Ishikawa (cell line): ENCODE measurements around the gene PTCD1.

Experiments
- CEBPB ChIP-seq: IDR thresholded peaks from 2 replicates; pipeline ENCODE4 v1.6.1; 2012
- CREB1 ChIP-seq: IDR thresholded peaks from 2 replicates; pipeline ENCODE4 v1.6.1; 2012; ENCODE audit warnings: low read depth
- EGR1 ChIP-seq: IDR thresholded peaks from 2 replicates; pipeline ENCODE4 v1.6.1; 2012
- EP300 ChIP-seq: IDR thresholded peaks from 2 replicates; pipeline ENCODE4 v1.6.1; 2012; ENCODE audit warnings: borderline replicate concordance
- FOXM1 ChIP-seq: IDR thresholded peaks from 2 replicates; pipeline ENCODE4 v1.6.1; 2012; ENCODE audit warnings: low read depth, borderline replicate concordance
- NFIC ChIP-seq: IDR thresholded peaks from 2 replicates; pipeline ENCODE4 v1.6.1; 2012
- RAD21 ChIP-seq: IDR thresholded peaks from 2 replicates; pipeline ENCODE4 v1.6.1; 2012; ENCODE audit warnings: low read depth
- TAF1 ChIP-seq: IDR thresholded peaks from 2 replicates; pipeline ENCODE4 v1.6.1; 2012; ENCODE audit warnings: low read depth, mild to moderate bottlenecking
- TCF12 ChIP-seq: IDR thresholded peaks from 2 replicates; pipeline ENCODE4 v1.6.1; 2012; ENCODE audit warnings: low read depth
- TEAD4 ChIP-seq: IDR thresholded peaks from 2 replicates; pipeline ENCODE4 v1.6.1; 2012
- YY1 ChIP-seq: IDR thresholded peaks from 2 replicates; pipeline ENCODE4 v1.6.1; 2012; ENCODE audit warnings: low read depth
- ZBTB7A ChIP-seq: IDR thresholded peaks from 2 replicates; pipeline ENCODE4 v1.6.1; 2012; ENCODE audit warnings: low read depth
- TF ChIP-seq, protein P1 (sequence below): IDR thresholded peaks from 2 replicates; pipeline ENCODE4 v1.6.1; 2012
- TF ChIP-seq, protein P2 (sequence below): IDR thresholded peaks from 2 replicates; pipeline ENCODE4 v1.6.1; 2012
- TF ChIP-seq, protein P3 (sequence below): IDR thresholded peaks from 2 replicates; pipeline ENCODE4 v1.6.1; 2012; ENCODE audit warnings: low read depth, mild to moderate bottlenecking

The PTCD1 gene

DNA sequence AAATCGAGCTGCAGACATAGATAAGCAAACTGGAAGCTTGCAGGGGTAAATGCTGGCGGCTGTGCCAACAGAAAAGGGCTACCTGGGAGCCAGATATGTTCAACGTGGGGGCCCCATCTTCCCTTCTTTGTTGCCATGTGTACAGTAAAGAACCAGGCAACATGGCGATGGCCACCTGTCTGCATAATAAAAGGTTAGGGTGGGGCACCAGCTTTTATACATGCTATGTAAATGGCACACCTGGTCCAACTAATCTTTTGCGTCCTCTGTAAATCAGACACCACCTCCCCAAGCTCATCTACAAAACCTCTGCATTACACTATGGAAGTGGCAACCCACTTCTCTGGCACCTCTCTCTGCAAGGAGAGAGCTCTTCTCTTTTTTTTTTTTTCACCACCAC, 16.0 kb downstream of the PTCD1 start:
- TF ChIP-seq CEBPB (no peak), FOXM1 (no peak), YY1 (no peak), EP300 (no peak), CREB1 (no peak), NFIC (no peak), ZBTB7A (no peak), TAF1 (no peak), RAD21 (no peak), TEAD4 (no peak), TCF12 (no peak), EGR1 (no peak)
- TF ChIP-seq, protein P1, sequence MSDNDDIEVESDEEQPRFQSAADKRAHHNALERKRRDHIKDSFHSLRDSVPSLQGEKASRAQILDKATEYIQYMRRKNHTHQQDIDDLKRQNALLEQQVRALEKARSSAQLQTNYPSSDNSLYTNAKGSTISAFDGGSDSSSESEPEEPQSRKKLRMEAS, result no peak
- TF ChIP-seq, protein P2, sequence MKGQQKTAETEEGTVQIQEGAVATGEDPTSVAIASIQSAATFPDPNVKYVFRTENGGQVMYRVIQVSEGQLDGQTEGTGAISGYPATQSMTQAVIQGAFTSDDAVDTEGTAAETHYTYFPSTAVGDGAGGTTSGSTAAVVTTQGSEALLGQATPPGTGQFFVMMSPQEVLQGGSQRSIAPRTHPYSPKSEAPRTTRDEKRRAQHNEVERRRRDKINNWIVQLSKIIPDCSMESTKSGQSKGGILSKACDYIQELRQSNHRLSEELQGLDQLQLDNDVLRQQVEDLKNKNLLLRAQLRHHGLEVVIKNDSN, result no peak
- TF ChIP-seq, protein P3, sequence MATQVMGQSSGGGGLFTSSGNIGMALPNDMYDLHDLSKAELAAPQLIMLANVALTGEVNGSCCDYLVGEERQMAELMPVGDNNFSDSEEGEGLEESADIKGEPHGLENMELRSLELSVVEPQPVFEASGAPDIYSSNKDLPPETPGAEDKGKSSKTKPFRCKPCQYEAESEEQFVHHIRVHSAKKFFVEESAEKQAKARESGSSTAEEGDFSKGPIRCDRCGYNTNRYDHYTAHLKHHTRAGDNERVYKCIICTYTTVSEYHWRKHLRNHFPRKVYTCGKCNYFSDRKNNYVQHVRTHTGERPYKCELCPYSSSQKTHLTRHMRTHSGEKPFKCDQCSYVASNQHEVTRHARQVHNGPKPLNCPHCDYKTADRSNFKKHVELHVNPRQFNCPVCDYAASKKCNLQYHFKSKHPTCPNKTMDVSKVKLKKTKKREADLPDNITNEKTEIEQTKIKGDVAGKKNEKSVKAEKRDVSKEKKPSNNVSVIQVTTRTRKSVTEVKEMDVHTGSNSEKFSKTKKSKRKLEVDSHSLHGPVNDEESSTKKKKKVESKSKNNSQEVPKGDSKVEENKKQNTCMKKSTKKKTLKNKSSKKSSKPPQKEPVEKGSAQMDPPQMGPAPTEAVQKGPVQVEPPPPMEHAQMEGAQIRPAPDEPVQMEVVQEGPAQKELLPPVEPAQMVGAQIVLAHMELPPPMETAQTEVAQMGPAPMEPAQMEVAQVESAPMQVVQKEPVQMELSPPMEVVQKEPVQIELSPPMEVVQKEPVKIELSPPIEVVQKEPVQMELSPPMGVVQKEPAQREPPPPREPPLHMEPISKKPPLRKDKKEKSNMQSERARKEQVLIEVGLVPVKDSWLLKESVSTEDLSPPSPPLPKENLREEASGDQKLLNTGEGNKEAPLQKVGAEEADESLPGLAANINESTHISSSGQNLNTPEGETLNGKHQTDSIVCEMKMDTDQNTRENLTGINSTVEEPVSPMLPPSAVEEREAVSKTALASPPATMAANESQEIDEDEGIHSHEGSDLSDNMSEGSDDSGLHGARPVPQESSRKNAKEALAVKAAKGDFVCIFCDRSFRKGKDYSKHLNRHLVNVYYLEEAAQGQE, result no peak

DNA sequence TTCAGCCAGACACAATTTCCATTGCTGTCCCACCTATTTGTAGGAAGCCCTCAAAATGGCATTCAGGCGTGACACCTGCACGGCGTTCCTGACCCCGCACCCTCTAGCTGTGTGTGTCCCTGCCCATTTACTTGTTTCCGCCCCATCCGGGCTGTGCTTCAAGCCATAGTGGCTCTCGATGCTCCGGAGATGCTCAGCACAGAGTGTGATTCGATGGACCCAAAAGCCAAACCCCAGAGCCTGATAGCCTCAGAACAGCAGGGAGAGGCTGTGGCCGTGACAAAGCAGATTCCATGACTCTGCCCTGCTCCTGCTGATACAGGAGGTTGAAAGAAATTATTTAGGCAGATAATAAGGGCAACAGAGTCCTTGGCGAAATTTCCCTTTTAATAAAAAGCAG, 16.4 kb downstream of the PTCD1 start:
- TF ChIP-seq TAF1, result no peak
- no peak for TF ChIP-seq TCF12
- no peak for TF ChIP-seq CREB1
- TF ChIP-seq CEBPB, result no peak
- TF ChIP-seq YY1, result no peak

DNA sequence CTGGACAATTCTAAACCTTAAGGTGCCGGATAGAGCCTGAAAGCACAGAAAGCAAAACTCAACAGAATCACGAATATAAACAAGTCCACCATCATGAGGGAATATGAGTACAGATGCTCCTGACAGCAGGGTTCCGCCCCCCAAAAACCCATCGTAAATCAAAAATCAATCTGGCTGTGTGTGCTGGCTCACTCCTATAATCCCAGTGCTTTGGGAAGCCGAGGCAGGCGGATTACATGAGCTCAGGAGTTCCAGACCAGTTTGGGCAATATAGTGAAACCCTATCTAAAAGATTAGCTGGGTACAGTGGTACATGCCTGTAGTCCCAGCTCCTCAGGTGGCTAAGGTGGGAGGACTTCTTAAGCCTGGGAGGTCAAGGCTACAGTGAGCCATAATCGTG, 17.6 kb downstream of the PTCD1 start:
- TF ChIP-seq, protein P1, result no peak
- TF ChIP-seq CEBPB (no peak), TEAD4 (no peak), YY1 (no peak), EGR1 (no peak), NFIC (no peak), RAD21 (no peak), FOXM1 (no peak), TAF1 (no peak), TCF12 (no peak; the same call in 1 of the 2 replicates), EP300 (no peak), ZBTB7A (no peak), CREB1 (no peak)
- TF ChIP-seq, protein P3, result no peak
- TF ChIP-seq, protein P2, result no peak

DNA sequence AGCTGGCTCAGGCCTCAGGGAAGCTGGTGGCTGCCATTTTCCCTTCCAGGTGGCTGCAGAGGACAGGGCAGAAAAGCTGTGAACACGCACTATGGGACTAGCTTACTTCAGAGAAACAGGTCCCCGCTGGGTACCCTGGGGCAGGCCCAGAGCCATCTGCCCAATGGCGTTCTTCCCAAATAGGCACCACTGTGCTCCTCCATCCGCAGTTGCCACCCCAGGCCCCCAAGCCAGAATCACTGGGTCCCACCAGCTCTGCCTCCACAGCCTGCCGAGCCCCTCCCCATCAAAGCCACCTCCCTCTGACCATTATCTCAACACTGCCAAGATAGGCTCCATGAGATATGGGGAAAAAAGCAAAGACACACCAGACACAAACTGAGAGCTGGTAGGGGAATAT, 18.4 kb downstream of the PTCD1 start:
- TF ChIP-seq, protein P3, result no peak
- TF ChIP-seq NFIC, result no peak
- TF ChIP-seq RAD21, result no peak
- TF ChIP-seq TCF12, result no peak
- TF ChIP-seq EP300, result no peak
- no peak for TF ChIP-seq YY1
- no peak for TF ChIP-seq CREB1
- no peak for TF ChIP-seq EGR1
